ENCODE data around the gene MYO1D. TPM values are rescaled to one million over a fixed set of nuclear protein-coding genes. Genes with fewer than 3 reads are reported as not detected.
A peak's percentile ranks its signal among the peaks of the same experiment; 100 is the strongest.

Gene MYO1D
- total and polyA plus RNA-seq, 5 experiments from 2014 or later: 1.3 to 9.7 (median 3.1) TPM

DNA sequence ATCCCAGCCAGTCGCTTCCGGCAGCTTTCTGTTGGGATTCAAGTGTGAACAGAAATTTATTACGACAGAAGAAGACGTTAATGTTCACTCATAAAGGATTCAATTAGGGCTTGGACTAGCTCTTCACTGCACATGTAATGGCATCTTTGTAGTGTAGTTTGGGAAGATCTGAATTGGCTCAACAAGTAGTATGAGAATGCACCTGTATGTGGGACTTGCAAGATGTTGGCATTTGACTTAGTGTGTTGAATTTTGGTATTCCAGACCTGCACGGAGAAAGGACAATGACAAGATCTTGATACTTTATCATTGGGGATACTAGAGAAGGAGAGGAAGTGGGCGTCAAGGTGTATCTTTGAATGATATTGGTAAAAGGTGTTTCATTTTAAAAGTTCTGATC, 431.4 kb downstream of the MYO1D start:
- Mint-ChIP-seq H3K27me3 (no peaks in the 10 kb centered on the region), H3K4me1 (peaks cover 7 to 45% (median 42%) of the 10 kb centered on the region in 4 donors), H3K27ac (peak overlapping the region; percentile 23 to 94 (median 82)), H3K36me3 (peaks cover 0 to 39% (median 10%) of the 10 kb centered on the region in 3 donors), H3K9me3 (no peaks in the 10 kb centered on the region), H3K4me3 (peak overlapping the region; percentile 77 to 97 (median 89))
- DNase-seq: no peak
- POLR2A ChIA-PET: interaction anchor here (0.6 to 2.3 kb wide), 4 partner anchors 40 to 431 kb away, joined by 3 to 12 read pairs (median 4); partner anchors contain the start of genes CDK5R1 and MYO1D
- ATAC-seq: no peak

DNA sequence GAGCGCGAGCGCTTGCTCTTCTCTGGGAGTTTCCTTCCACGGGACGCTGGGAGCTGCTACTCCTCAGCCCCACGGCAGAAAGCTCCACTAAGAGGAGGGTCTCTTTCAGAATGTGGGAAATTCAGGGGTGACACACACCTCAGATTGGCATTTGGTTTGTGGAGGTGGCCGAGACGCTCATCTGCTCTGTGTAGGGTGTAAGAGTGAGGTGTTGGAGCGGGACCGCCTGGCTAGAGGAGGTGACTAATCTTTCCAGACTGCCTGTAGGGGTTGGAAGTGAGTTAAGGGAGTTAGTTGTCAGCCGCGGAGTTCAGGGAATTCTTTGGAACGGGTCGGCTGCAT, 431.9 kb downstream of the MYO1D start:
- POLR2A ChIA-PET: interaction anchor here (1.4 to 2.3 kb wide), 4 partner anchors 41 to 432 kb away, joined by 3 to 13 read pairs (median 8); partner anchors contain the start of genes CDK5R1, MYO1D and ZNF207
- H3K27ac Mint-ChIP-seq: peak overlapping the region; percentile 23 to 94 (median 82)
- ATAC-seq (no peak), DNase-seq (no peak)
- no peaks in the 10 kb centered on the region for H3K27me3 Mint-ChIP-seq
- H3K9me3 Mint-ChIP-seq: no peaks in the 10 kb centered on the region
- peaks cover 7 to 42% (median 40%) of the 10 kb centered on the region in 4 donors for H3K4me1 Mint-ChIP-seq
- H3K4me3 Mint-ChIP-seq: peak overlapping the region; percentile 77 to 97 (median 89)
- peaks cover 0 to 35% (median 10%) of the 10 kb centered on the region in 3 donors for H3K36me3 Mint-ChIP-seq

DNA sequence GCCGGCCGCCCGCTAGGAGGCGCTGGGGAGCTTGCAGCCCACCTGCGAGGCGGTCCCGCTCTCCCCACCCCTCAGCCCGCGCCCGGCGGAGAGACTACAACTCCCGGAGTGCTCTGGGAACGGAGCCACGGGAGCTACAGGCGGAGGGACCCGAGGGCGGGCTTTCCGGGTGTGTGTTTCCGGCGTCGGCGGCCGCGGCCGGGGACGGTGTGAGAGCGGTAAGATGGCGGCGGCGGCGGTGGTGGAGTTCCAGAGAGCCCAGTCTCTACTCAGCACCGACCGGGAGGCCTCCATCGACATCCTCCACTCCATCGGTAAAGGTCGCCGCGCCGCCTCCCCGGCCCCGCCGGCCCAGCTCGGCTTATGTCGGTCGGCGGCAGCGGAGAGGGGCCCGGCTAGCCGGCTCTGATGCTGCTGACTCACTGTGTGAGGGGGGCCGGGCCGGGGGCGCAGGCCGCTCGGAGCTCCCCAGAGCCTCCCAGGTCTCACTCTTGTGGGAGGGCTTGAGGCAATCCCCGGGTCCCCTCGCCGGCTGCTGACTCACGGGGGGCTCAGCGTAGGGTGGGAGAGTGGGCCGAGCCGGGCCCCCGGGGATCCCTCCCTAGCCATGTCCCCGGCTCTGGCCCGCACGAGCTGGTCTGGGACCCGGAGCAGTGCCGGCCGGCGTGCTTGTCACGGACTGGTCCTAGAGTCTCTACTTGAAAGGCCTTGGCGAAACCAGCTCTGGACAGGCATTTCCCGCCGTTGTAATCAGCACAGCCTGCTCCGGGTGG, 432.4 kb downstream of the MYO1D start, which contains the start of gene PSMD11:
Gene PSMD11, plus strand, starts transcription at position 210 of the 773 bp plus-strand sequence. Its CDS starts 14 bp downstream, at position 224.
- ATAC-seq (peak; percentile 95 to 97), DNase-seq (peak; percentile 98 to 100 (median 99))
- POLR2A ChIA-PET: interaction anchor here (0.6 to 2.3 kb wide), 15 partner anchors 9 to 432 kb away, joined by 3 to 13 read pairs (median 4); partner anchors contain the start of genes C17orf75, CDK5R1, MYO1D and ZNF207
- peaks cover 7 to 39% (median 36%) of the 10 kb centered on the region in 4 donors for H3K4me1 Mint-ChIP-seq
- no peaks in the 10 kb centered on the region for H3K27me3 Mint-ChIP-seq
- H3K27ac Mint-ChIP-seq: peak within 1 kb of the TSS; percentile 23 to 94 (median 89)
- peak within 1 kb of the TSS; percentile 77 to 97 (median 89) for H3K4me3 Mint-ChIP-seq
- peaks cover 0 to 30% (median 5%) of the 10 kb centered on the region in 3 donors for H3K36me3 Mint-ChIP-seq
- H3K9me3 Mint-ChIP-seq: no peaks in the 10 kb centered on the region

DNA sequence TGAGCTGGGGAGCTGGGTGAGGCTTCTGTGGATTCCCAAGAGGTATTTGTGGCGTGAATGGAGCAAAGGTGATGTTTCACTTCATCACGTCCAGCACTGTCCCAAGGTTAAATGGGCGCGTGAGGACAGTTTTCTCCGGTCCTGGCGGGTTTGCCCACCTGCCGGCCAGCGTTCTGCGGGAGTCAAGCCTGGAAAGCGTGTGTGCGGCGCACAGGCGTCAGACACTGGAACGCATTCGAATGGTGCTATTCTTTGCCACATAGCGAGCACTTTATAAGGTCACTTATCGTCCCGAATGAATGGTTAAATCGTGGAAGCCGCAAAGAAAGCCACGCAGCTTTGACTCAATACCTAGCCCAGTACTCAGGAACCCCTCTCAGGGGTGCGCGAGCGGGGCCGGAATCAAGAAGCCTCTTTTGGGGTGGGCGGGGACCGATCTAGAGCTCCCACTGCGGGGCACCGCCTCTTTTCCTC, 433.1 kb downstream of the MYO1D start:
- no peaks in the 10 kb centered on the region for H3K27me3 Mint-ChIP-seq
- no peak for ATAC-seq
- H3K36me3 Mint-ChIP-seq: peaks cover 0 to 24% (median 3%) of the 10 kb centered on the region in 3 donors
- no peaks in the 10 kb centered on the region for H3K9me3 Mint-ChIP-seq
- DNase-seq: no peak
- peak overlapping the region in 9 of 10 donors; percentile 23 to 94 (median 87) for H3K27ac Mint-ChIP-seq
- peak overlapping the region; percentile 77 to 97 (median 89) for H3K4me3 Mint-ChIP-seq
- POLR2A ChIA-PET: interaction anchor here (0.6 to 2.3 kb wide), 16 partner anchors 9 to 433 kb away, joined by 3 to 13 read pairs (median 4); partner anchors contain the start of genes C17orf75, CDK5R1, MYO1D and ZNF207
- peaks cover 7 to 36% (median 35%) of the 10 kb centered on the region in 4 donors for H3K4me1 Mint-ChIP-seq

Other genes starting within 250 kb of the MYO1D start
- gene TMEM98, start 51.0 kb upstream of the MYO1D start, total RNA-seq: not detected
- gene TMEM98, start 51.0 kb upstream of the MYO1D start, polyA plus RNA-seq: not detected
- gene SPACA3, start 114.7 kb upstream of the MYO1D start, total RNA-seq: not detected
- not detected for gene SPACA3, start 114.7 kb upstream of the MYO1D start, polyA plus RNA-seq

All from naive thymus-derived CD8-positive, alpha-beta T cell (primary cell).